Regular cardiac myocyte (primary cell): Measurements from ENCODE around the gene PCDHGA3. TPM values are rescaled to one million over a fixed set of nuclear protein-coding genes. Genes with fewer than 3 reads are reported as not detected.

Source experiments
- total RNA-seq: library from RNA; depleted of rRNA; stranded (reverse); fragments of >200 nt; gene quantifications from 2 replicates; pipeline ENCODE4 v1.2.3, GENCODE V29; 2014

Gene PCDHGA3
- total RNA-seq, 1 donor from 2014 or later, result 1.7 TPM

Other genes starting within 250 kb of the PCDHGA3 start
- 0.77 and 6.5 TPM in 2 replicates for gene PCDHB2, start 249.2 kb upstream of the PCDHGA3 start, total RNA-seq
- gene PCDHB3, start 243.4 kb upstream of the PCDHGA3 start, total RNA-seq, result 0.19 and 3.9 TPM in 2 replicates
- under 0.01 and 0.85 TPM in 2 replicates for gene PCDHB4, start 222.0 kb upstream of the PCDHGA3 start, total RNA-seq
- 0.58 and 3.1 TPM in 2 replicates for gene PCDHB5, start 208.6 kb upstream of the PCDHGA3 start, total RNA-seq
- gene PCDHB6, start 193.8 kb upstream of the PCDHGA3 start, total RNA-seq, result under 0.01 and 0.28 TPM in 2 replicates
- gene PCDHB7, start 171.2 kb upstream of the PCDHGA3 start, total RNA-seq, result 0.19 and 1.1 TPM in 2 replicates
- under 0.01 and 1.4 TPM in 2 replicates for gene PCDHB8, start 166.0 kb upstream of the PCDHGA3 start, total RNA-seq
- 0.19 and 1.7 TPM in 2 replicates for gene PCDHB16, start 161.4 kb upstream of the PCDHGA3 start, total RNA-seq
- under 0.01 and 0.56 TPM in 2 replicates for gene PCDHB9, start 156.7 kb upstream of the PCDHGA3 start, total RNA-seq
- 0.19 and 1.7 TPM in 2 replicates for gene PCDHB10, start 151.5 kb upstream of the PCDHGA3 start, total RNA-seq
- gene PCDHB11, start 144.2 kb upstream of the PCDHGA3 start, total RNA-seq, result 0.19 and 0.85 TPM in 2 replicates
- under 0.01 and 0.28 TPM in 2 replicates for gene PCDHB12, start 135.1 kb upstream of the PCDHGA3 start, total RNA-seq
- 0.19 and 1.1 TPM in 2 replicates for gene PCDHB13, start 129.9 kb upstream of the PCDHGA3 start, total RNA-seq
- gene PCDHB14, start 120.5 kb upstream of the PCDHGA3 start, total RNA-seq, result 0.58 and 2.5 TPM in 2 replicates
- 0.38 and 1.4 TPM in 2 replicates for gene PCDHB15, start 98.4 kb upstream of the PCDHGA3 start, total RNA-seq
- gene SLC25A2, start 39.8 kb upstream of the PCDHGA3 start, total RNA-seq, result under 0.01 and 0.19 TPM in 2 replicates
- gene TAF7, start 23.0 kb upstream of the PCDHGA3 start, total RNA-seq, result 90.2 and 102 TPM in 2 replicates
- 0.38 and 1.4 TPM in 2 replicates for gene PCDHGA1, start 13.3 kb upstream of the PCDHGA3 start, total RNA-seq
- gene PCDHGA2, start 5.1 kb upstream of the PCDHGA3 start, total RNA-seq, result 1.5 and 3.1 TPM in 2 replicates
- 0.38 and 3.1 TPM in 2 replicates for gene PCDHGB1, start 6.3 kb downstream of the PCDHGA3 start, total RNA-seq
- gene PCDHGA4, start 11.2 kb downstream of the PCDHGA3 start, total RNA-seq, result 2.9 and 8.2 TPM in 2 replicates
- 1.2 and 2.5 TPM in 2 replicates for gene PCDHGB2, start 16.2 kb downstream of the PCDHGA3 start, total RNA-seq
- gene PCDHGA5, start 20.3 kb downstream of the PCDHGA3 start, total RNA-seq, result 0.58 and 1.1 TPM in 2 replicates
- 1.9 and 4.5 TPM in 2 replicates for gene PCDHGB3, start 26.4 kb downstream of the PCDHGA3 start, total RNA-seq
- gene PCDHGA6, start 30.1 kb downstream of the PCDHGA3 start, total RNA-seq, result 1.5 and 3.1 TPM in 2 replicates
- 1.5 and 3.7 TPM in 2 replicates for gene PCDHGA7, start 38.9 kb downstream of the PCDHGA3 start, total RNA-seq
- 9.6 and 22.0 TPM in 2 replicates for gene PCDHGB4, start 43.9 kb downstream of the PCDHGA3 start, total RNA-seq
- 1.3 and 2.8 TPM in 2 replicates for gene PCDHGA8, start 48.8 kb downstream of the PCDHGA3 start, total RNA-seq
- 17.8 and 21.4 TPM in 2 replicates for gene PCDHGB5, start 54.1 kb downstream of the PCDHGA3 start, total RNA-seq
- gene PCDHGA9, start 58.9 kb downstream of the PCDHGA3 start, total RNA-seq, result 2.1 and 3.1 TPM in 2 replicates
- gene PCDHGB6, start 64.2 kb downstream of the PCDHGA3 start, total RNA-seq, result 0.96 and 2.5 TPM in 2 replicates
- 1.2 and 3.4 TPM in 2 replicates for gene PCDHGA10, start 69.2 kb downstream of the PCDHGA3 start, total RNA-seq
- gene PCDHGB7, start 73.8 kb downstream of the PCDHGA3 start, total RNA-seq, result 1.9 and 4.5 TPM in 2 replicates
- gene PCDHGA11, start 77.2 kb downstream of the PCDHGA3 start, total RNA-seq, result 3.1 and 4.5 TPM in 2 replicates
- 6.7 and 14.7 TPM in 2 replicates for gene PCDHGA12, start 86.7 kb downstream of the PCDHGA3 start, total RNA-seq
- 24.7 and 31.0 TPM in 2 replicates for gene PCDHGC3, start 132.1 kb downstream of the PCDHGA3 start, total RNA-seq
- gene PCDHGC4, start 141.2 kb downstream of the PCDHGA3 start, total RNA-seq, result 0.77 and 1.1 TPM in 2 replicates
- gene PCDHGC5, start 145.3 kb downstream of the PCDHGA3 start, total RNA-seq, result 1.7 and 2.0 TPM in 2 replicates